HepG2 (cell line): ENCODE measurements around the gene NEAT1. TPM values are rescaled to one million over a fixed set of nuclear protein-coding genes. Genes with fewer than 3 reads are reported as not detected.

Source experiments
- ARID2 ChIP-seq: sonication (generic); formaldehyde crosslinking; IDR thresholded peaks from 2 replicates; pipeline ENCODE4 v1.8.1; 2022; ENCODE audit warnings: mild to moderate bottlenecking, missing genetic modification reagents, borderline replicate concordance
- CC2D1A ChIP-seq: sonication (generic); formaldehyde crosslinking; IDR thresholded peaks from 2 replicates; pipeline ENCODE4 v1.8.1; 2023; ENCODE audit warnings: mild to moderate bottlenecking, missing genetic modification reagents
- CEBPG ChIP-seq: IDR thresholded peaks from 2 replicates; pipeline ENCODE4 v1.6.1; 2016
- DPF2 ChIP-seq: sonication (generic); formaldehyde crosslinking; IDR thresholded peaks from 2 replicates; pipeline ENCODE4 v1.4.0; 2020; ENCODE audit warnings: mild to moderate bottlenecking, low read depth, missing genetic modification reagents, borderline replicate concordance
- E2F1 ChIP-seq: sonication (generic); formaldehyde crosslinking; IDR thresholded peaks from 2 replicates; pipeline ENCODE4 v1.5.0; 2020; ENCODE audit warnings: missing genetic modification reagents
- KAT7 ChIP-seq: IDR thresholded peaks from 2 replicates; pipeline ENCODE4 v1.6.1; 2018; ENCODE audit warnings: borderline replicate concordance, missing compliant biosample characterization
- KAT8 ChIP-seq: IDR thresholded peaks from 2 replicates; pipeline ENCODE4 v1.6.1; 2016; ENCODE audit warnings: missing genetic modification reagents, missing compliant biosample characterization
- MXD4 ChIP-seq: IDR thresholded peaks from 2 replicates; pipeline ENCODE4 v1.6.1; 2016; ENCODE audit warnings: mild to moderate bottlenecking, missing biosample characterization, missing genetic modification reagents
- NR2F6 ChIP-seq, 2 experiments: IDR thresholded peaks; 2 replicates each; pipeline ENCODE4 v1.6.1; 2016; ENCODE audit warnings: antibody characterized with exemption in 1 of 2, mild to moderate bottlenecking in 1 of 2
- PLRG1 ChIP-seq: fragments of 450-650 bp; conservative IDR thresholded peaks from 2 replicates; pipeline ENCODE4 v1.6.1; 2016
- SMAD1 ChIP-seq: sonication (generic); formaldehyde crosslinking; IDR thresholded peaks from 2 replicates; pipeline ENCODE4 v1.4.0; 2020; ENCODE audit warnings: missing genetic modification reagents, low read depth, mild to moderate bottlenecking, borderline replicate concordance
- SP1 ChIP-seq, 2 experiments: fragments of 450-650 bp in 1 of 2; sonication (generic) in 1 of 2; formaldehyde crosslinking in 1 of 2; IDR thresholded peaks; 2 replicates each; pipeline versions ENCODE4 v1.4.0 to v1.6.1; 2016 to 2020; ENCODE audit warnings: missing genetic modification reagents in 1 of 2
- ZBTB1 ChIP-seq: sonication (generic); formaldehyde crosslinking; IDR thresholded peaks from 2 replicates; pipeline ENCODE4 v1.4.0; 2020; ENCODE audit warnings: missing genetic modification reagents, borderline replicate concordance
- ZEB1 ChIP-seq: IDR thresholded peaks from 2 replicates; pipeline ENCODE4 v1.6.1; 2012; ENCODE audit warnings: mild to moderate bottlenecking, low read depth, inconsistent platforms; ENCODE audit not compliant: insufficient replicate concordance
- ZNF10 ChIP-seq: sonication (generic); formaldehyde crosslinking; IDR thresholded peaks from 2 replicates; pipeline ENCODE4 v1.4.0; 2020; ENCODE audit warnings: mild to moderate bottlenecking, low read depth, missing genetic modification reagents, borderline replicate concordance
- ZNF121 ChIP-seq: sonication (generic); formaldehyde crosslinking; IDR thresholded peaks from 2 replicates; pipeline ENCODE4 v1.5.0; 2020; ENCODE audit warnings: mild to moderate bottlenecking, missing genetic modification reagents
- ZNF180 ChIP-seq: sonication (generic); formaldehyde crosslinking; IDR thresholded peaks from 2 replicates; pipeline ENCODE4 v1.4.0; 2020; ENCODE audit warnings: low read depth, missing genetic modification reagents, borderline replicate concordance
- ZNF251 ChIP-seq: sonication (generic); formaldehyde crosslinking; IDR thresholded peaks from 2 replicates; pipeline ENCODE4 v1.9.0; 2021; ENCODE audit warnings: mild to moderate bottlenecking, missing genetic modification reagents
- ZNF333 ChIP-seq: sonication (generic); formaldehyde crosslinking; IDR thresholded peaks from 2 replicates; pipeline ENCODE4 v1.4.0; 2020; ENCODE audit warnings: mild to moderate bottlenecking, missing genetic modification reagents, borderline replicate concordance
- ZNF501 ChIP-seq: sonication (generic); formaldehyde crosslinking; IDR thresholded peaks from 2 replicates; pipeline ENCODE4 v1.5.1; 2020; ENCODE audit warnings: mild to moderate bottlenecking, moderate library complexity, missing genetic modification reagents
- ZNF510 ChIP-seq: sonication (generic); formaldehyde crosslinking; IDR thresholded peaks from 2 replicates; pipeline ENCODE4 v1.4.0; 2020; ENCODE audit warnings: low read depth, mild to moderate bottlenecking, missing genetic modification reagents
- ZNF562 ChIP-seq: sonication (generic); formaldehyde crosslinking; IDR thresholded peaks from 2 replicates; pipeline ENCODE4 v1.8.0; 2022; ENCODE audit warnings: missing genetic modification reagents, borderline replicate concordance
- ZNF766 ChIP-seq: sonication (generic); formaldehyde crosslinking; IDR thresholded peaks from 2 replicates; pipeline ENCODE4 v1.5.0; 2020; ENCODE audit warnings: missing genetic modification reagents, borderline replicate concordance
- ZNF782 ChIP-seq: sonication (generic); formaldehyde crosslinking; IDR thresholded peaks from 2 replicates; pipeline ENCODE4 v1.4.0; 2020; ENCODE audit warnings: missing genetic modification reagents, mild to moderate bottlenecking, borderline replicate concordance
- ZSCAN29 ChIP-seq: sonication (generic); formaldehyde crosslinking; conservative IDR thresholded peaks from 2 replicates; pipeline ENCODE4 v1.4.0; 2020; ENCODE audit warnings: mild to moderate bottlenecking, missing genetic modification reagents
- ZSCAN9 ChIP-seq: IDR thresholded peaks from 2 replicates; pipeline ENCODE4 v1.6.1; 2016; ENCODE audit warnings: borderline replicate concordance
- polyA plus RNA-seq, 8 experiments: library from polyadenylated mRNA; depleted of rRNA in 3 of 8; stranded (reverse) in 7 of 8; unstranded in 1 of 8; fragments of >200 nt; fragmentation: Illumina TruSeq in 4 of 8; extraction: Trizol in 4 of 8; gene quantifications; 2 replicates each; pipeline versions ENCODE4 v1.2.1 to v1.2.3, GENCODE V29; 2011 to 2016; ENCODE audit warnings: low read depth in 4 of 8, missing spikeins in 1 of 8, mixed read lengths in 1 of 8; ENCODE audit not compliant: insufficient read depth in 1 of 8
- total RNA-seq, 5 experiments: library from RNA; depleted of rRNA; stranded (reverse); fragments of >200 nt; fragmentation: Illumina TruSeq; extraction: Trizol; gene quantifications; 2 replicates each; pipeline ENCODE4 v1.2.3, GENCODE V29; 2016; ENCODE audit warnings: low read depth in 1 of 5
- TF ChIP-seq, protein P1 (sequence below): sonication (generic); formaldehyde crosslinking; IDR thresholded peaks from 2 replicates; pipeline ENCODE4 v1.5.1; 2020; ENCODE audit warnings: missing genetic modification reagents, mild to moderate bottlenecking, borderline replicate concordance
- TF ChIP-seq, protein P2 (sequence below): IDR thresholded peaks from 2 replicates; pipeline ENCODE4 v1.6.1; 2016; ENCODE audit warnings: low read depth, control low read depth

Gene NEAT1
- total and polyA plus RNA-seq, 2 of the 13 experiments (the other 11 are each of a cell fraction or from before 2014, with no cell fraction given): 20.5 to 41.2 TPM

- TF ChIP-seq ZEB1 (peak; percentile 92), NR2F6 (IDR thresholded peaks at IDR 0.05) (no peak; the same call in 1 of the 2 replicates), NR2F6 (CRISPR knock-in tag; IDR thresholded peaks at IDR 0.05) (peak; percentile 31; the same call in 1 of the 2 replicates), ZNF501 (CRISPR knock-in tag) (no peak), ZSCAN29 (CRISPR knock-in tag) (no peak), ZSCAN9 (no peak), ZNF10 (no peak), SMAD1 (CRISPR knock-in tag) (no peak), ARID2 (CRISPR knock-in tag) (no peak), ZNF121 (CRISPR knock-in tag) (no peak), ZNF180 (CRISPR knock-in tag) (no peak), ZNF251 (no peak), E2F1 (CRISPR knock-in tag) (no peak), KAT7 (CRISPR knock-in tag) (no peak), SP1 (IDR thresholded peaks at IDR 0.05) (no peak), SP1 (CRISPR knock-in tag; IDR thresholded peaks at IDR 0.05) (no peak), KAT8 (CRISPR knock-in tag) (no peak), DPF2 (CRISPR knock-in tag) (no peak), MXD4 (no peak), ZNF782 (no peak), ZNF562 (CRISPR knock-in tag) (no peak), ZNF766 (no peak), ZBTB1 (CRISPR knock-in tag) (no peak), PLRG1 (no peak), ZNF333 (CRISPR knock-in tag) (0 out of 2 replicates have a peak, but pooled peaks have one; percentile 35), ZNF510 (no peak), CEBPG (no peak), CC2D1A (no peak)
- TF ChIP-seq, protein P1, sequence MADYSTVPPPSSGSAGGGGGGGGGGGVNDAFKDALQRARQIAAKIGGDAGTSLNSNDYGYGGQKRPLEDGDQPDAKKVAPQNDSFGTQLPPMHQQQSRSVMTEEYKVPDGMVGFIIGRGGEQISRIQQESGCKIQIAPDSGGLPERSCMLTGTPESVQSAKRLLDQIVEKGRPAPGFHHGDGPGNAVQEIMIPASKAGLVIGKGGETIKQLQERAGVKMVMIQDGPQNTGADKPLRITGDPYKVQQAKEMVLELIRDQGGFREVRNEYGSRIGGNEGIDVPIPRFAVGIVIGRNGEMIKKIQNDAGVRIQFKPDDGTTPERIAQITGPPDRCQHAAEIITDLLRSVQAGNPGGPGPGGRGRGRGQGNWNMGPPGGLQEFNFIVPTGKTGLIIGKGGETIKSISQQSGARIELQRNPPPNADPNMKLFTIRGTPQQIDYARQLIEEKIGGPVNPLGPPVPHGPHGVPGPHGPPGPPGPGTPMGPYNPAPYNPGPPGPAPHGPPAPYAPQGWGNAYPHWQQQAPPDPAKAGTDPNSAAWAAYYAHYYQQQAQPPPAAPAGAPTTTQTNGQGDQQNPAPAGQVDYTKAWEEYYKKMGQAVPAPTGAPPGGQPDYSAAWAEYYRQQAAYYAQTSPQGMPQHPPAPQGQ (CRISPR knock-in tag): no peak
- TF ChIP-seq, protein P2, sequence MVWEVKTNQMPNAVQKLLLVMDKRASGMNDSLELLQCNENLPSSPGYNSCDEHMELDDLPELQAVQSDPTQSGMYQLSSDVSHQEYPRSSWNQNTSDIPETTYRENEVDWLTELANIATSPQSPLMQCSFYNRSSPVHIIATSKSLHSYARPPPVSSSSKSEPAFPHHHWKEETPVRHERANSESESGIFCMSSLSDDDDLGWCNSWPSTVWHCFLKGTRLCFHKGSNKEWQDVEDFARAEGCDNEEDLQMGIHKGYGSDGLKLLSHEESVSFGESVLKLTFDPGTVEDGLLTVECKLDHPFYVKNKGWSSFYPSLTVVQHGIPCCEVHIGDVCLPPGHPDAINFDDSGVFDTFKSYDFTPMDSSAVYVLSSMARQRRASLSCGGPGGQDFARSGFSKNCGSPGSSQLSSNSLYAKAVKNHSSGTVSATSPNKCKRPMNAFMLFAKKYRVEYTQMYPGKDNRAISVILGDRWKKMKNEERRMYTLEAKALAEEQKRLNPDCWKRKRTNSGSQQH (CRISPR knock-in tag): no peak
Measured at GRCh38 chr11:65380460-65381119, 42.0 kb upstream of the NEAT1 start (continued).
